ENCODE measurements around the gene CSF1.
"Not testable (repeated sequence)": the region's sequence is repeated elsewhere in the genome, so short reads cannot be mapped to it uniquely, and the experiment has no call there.

CSF1 gene

DNA sequence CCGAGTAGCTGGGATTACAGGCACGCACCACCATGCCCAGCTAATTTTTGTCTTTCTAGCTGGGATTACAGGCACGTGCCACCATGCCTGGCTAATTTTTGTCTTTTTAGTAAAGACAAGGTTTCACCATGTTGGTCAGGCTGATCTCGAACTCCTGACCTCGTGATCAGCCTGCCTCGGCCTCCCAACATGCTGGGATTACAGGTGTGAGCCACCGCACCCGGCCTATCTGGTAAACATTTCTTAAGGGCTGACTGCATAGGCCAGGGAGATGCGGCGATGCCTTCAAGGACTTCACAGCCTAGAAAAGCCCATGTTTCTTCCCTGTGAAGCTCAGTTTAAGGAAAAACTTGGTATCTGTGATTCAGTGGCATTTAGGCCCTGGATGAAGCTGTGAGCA, 9.7 kb downstream of the CSF1 start:
- DNase-seq: not testable (repeated sequence)

DNA sequence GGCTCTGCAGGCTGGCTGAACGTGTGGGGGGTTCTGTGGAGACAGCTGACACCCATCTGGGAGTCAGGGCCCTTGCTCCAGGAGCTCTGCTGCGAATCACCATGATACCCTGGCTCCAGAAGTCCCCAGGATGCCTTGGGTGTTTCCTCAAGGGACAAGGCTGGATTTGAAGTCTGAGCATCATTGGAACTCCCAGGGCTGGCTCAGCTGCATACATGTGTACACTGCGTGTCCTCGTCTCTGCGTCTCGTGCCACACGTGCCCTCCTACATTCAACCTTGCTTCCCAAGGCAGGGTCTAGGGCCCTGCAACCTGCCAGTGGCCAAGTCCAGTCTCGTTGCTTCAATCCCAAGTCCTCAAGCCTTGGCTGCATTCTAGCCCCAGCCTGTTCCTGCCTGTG, 11.7 kb downstream of the CSF1 start:
- no peak for DNase-seq

DNA sequence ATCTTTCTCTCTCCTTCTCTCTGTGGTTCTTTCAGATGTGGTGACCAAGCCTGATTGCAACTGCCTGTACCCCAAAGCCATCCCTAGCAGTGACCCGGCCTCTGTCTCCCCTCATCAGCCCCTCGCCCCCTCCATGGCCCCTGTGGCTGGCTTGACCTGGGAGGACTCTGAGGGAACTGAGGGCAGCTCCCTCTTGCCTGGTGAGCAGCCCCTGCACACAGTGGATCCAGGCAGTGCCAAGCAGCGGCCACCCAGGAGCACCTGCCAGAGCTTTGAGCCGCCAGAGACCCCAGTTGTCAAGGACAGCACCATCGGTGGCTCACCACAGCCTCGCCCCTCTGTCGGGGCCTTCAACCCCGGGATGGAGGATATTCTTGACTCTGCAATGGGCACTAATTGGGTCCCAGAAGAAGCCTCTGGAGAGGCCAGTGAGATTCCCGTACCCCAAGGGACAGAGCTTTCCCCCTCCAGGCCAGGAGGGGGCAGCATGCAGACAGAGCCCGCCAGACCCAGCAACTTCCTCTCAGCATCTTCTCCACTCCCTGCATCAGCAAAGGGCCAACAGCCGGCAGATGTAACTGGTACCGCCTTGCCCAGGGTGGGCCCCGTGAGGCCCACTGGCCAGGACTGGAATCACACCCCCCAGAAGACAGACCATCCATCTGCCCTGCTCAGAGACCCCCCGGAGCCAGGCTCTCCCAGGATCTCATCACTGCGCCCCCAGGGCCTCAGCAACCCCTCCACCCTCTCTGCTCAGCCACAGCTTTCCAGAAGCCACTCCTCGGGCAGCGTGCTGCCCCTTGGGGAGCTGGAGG, 12.7 kb downstream of the CSF1 start:
- DNase-seq: no peak

DNA sequence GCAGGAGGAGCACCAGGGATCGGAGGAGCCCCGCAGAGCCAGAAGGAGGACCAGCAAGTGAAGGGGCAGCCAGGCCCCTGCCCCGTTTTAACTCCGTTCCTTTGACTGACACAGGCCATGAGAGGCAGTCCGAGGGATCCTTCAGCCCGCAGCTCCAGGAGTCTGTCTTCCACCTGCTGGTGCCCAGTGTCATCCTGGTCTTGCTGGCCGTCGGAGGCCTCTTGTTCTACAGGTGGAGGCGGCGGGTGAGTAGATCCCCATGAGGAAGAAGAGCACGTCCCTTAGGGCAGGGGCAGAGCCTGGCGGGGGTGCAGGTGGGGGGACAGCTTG, 13.3 kb downstream of the CSF1 start:
- DNase-seq: no peak

DNA sequence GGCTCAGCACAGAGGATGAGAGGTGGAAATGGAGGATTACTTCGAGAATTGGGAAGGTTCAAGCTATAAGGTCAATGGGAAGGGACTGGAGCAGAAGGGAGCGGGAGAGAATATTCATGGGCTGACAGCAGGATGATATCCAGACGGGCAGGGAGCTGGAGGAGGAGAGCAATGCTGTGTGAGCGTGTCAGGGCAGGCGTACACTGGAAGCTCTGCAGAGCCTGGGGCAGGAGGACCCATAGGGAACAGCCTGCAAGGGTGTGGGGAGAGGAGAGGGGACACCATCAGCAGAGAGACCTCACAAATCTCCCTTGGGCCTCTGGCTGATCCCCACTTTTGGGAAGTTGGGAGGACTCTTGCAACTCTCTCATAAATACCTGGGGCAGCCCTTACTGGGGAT, 13.7 kb downstream of the CSF1 start:
- no peak for DNase-seq

DNA sequence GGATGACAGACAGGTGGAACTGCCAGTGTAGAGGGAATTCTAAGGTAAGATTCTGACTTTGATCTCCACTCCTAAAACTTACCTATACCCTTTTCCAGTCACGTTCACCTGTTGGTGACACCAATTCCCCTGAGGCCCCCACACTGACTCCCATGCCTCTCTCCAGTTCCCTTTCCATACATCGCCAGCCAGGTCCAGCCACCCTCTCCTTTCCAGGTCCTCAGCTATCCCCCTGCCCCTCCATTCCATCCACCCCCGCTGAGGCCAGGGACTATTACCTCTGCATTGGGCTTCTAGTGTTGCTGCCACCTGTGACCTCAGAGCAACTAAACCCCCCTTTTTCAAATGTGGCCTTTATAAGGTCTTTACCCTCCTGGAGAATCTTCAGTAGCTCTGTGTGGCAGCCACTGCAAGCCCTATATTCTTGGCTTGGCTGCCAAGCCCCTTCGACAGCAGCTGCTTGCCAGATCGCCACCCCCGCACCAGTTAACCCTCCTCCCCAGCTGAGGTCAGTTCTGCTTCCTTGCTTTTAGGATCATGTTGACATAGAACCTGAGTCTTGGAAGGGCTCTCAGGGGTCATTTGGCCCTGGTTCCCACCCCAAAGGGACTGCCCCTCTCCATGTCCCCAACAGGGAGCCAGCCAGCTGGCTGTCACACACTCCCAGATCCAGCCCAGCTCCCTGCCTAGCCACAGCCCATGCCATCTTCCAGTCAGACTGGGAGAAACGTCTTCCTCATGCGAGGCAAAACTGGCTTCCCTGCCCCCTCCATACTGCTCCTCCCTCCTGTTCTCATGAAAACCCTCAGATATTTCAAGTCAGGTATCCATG, 14.7 kb downstream of the CSF1 start:
- no peak for DNase-seq

DNA sequence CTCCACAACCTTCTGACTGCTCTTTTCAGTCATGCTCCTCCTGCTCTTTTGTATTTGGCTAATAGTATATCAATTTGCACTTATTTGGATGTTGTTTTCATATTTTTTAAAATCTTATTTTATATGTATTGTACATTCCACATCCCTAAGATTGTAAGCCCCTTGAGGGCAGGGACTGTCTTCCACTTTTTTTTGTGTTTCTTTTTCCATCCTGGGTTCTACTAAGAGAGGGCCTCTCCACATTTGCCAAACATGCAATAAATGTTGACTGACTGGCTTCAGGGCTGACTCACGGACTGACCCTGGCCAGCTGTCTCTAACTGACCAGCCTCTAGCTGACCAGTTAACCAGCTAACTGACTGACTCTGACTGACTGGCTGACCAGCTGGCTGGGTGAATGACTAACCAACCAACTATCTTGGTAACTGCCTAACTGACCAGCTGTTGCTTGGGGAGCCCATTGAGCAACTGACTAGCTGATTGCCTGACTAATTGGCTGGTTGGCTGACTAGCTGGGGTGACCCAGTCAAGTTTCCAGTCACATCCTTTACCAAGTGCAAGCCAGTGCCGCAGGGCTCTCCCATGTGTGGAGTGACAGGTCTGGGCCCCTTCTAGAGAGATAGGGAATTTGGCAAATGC, 16.1 kb downstream of the CSF1 start:
- DNase-seq: no peak

DNA sequence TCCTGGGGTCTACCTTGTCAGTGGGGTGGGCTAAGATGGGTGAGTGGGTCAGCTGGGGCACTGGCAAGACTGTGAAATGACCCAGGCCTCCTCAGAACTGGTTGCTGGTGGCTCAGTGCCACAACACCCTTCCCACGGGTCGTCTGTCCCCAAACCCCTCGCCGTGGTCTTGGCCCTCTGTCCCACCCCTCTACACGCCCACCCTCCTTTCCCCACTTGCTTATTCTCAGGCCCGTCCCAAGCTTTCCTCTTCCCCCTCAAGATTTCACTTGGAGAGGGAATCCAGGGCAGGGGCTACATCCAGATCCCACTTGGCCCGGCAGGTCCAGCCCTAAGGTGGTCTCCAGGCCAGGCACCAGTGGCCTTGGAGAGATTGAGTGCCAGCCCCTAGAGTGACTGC, 16.7 kb downstream of the CSF1 start:
- DNase-seq: no peak

DNA sequence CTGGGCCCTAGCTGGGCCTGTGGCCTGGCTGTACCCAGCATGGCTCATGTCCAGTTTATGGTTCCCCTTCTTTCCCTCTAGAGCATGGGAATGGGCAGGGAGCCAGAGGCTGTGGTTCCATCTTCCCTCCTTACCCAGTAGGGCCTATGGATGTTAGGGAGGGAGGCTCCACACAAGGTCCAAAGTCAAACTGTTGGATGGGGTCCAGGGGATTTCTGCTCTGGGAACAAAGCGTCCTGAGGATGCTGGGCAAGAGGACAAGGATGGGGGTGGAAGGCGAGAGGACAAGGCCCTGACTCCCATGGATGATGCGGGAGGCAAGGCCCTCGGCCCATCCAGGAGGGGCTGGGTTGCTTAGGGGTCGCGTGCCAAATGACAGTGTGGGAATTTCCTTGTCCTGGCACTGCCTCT, 17.3 kb downstream of the CSF1 start:
- DNase-seq: no peak

DNA sequence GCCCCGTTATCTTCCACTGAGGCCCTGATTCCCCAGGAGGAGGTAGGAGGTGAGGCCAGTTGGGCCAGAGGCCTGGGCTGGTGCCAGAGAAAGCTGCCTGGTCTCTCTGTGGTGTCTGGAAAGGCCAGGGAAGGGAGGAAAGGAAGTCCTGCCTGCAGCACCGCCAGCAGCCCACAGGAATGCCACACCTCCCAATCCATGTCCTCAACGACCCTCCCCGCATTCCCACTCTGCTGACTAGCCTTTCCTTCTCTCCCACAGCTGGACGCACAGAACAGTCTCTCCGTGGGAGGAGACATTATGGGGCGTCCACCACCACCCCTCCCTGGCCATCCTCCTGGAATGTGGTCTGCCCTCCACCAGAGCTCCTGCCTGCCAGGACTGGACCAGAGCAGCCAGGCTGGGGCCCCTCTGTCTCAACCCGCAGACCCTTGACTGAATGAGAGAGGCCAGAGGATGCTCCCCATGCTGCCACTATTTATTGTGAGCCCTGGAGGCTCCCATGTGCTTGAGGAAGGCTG, 18.0 kb downstream of the CSF1 start:
- no peak for DNase-seq

DNA sequence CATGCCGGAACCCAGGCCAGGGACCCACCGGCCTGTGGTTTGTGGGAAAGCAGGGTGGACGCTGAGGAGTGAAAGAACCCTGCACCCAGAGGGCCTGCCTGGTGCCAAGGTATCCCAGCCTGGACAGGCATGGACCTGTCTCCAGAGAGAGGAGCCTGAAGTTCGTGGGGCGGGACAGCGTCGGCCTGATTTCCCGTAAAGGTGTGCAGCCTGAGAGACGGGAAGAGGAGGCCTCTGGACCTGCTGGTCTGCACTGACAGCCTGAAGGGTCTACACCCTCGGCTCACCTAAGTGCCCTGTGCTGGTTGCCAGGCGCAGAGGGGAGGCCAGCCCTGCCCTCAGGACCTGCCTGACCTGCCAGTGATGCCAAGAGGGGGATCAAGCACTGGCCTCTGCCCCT, 18.5 kb downstream of the CSF1 start:
- DNase-seq: no peak

DNA sequence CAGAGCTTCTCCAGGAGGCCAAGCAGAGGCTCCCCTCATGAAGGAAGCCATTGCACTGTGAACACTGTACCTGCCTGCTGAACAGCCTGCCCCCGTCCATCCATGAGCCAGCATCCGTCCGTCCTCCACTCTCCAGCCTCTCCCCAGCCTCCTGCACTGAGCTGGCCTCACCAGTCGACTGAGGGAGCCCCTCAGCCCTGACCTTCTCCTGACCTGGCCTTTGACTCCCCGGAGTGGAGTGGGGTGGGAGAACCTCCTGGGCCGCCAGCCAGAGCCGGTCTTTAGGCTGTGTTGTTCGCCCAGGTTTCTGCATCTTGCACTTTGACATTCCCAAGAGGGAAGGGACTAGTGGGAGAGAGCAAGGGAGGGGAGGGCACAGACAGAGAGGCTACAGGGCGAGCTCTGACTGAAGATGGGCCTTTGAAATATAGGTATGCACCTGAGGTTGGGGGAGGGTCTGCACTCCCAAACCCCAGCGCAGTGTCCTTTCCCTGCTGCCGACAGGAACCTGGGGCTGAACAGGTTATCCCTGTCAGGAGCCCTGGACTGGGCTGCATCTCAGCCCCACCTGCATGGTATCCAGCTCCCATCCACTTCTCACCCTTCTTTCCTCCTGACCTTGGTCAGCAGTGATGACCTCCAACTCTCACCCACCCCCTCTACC, 19.1 kb downstream of the CSF1 start:
- no peak for DNase-seq

DNA sequence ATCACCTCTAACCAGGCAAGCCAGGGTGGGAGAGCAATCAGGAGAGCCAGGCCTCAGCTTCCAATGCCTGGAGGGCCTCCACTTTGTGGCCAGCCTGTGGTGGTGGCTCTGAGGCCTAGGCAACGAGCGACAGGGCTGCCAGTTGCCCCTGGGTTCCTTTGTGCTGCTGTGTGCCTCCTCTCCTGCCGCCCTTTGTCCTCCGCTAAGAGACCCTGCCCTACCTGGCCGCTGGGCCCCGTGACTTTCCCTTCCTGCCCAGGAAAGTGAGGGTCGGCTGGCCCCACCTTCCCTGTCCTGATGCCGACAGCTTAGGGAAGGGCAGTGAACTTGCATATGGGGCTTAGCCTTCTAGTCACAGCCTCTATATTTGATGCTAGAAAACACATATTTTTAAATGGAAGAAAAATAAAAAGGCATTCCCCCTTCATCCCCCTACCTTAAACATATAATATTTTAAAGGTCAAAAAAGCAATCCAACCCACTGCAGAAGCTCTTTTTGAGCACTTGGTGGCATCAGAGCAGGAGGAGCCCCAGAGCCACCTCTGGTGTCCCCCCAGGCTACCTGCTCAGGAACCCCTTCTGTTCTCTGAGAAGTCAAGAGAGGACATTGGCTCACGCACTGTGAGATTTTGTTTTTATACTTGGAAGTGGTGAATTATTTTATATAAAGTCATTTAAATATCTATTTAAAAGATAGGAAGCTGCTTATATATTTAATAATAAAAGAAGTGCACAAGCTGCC, 19.8 kb downstream of the CSF1 start:
- no peak for DNase-seq

DNA sequence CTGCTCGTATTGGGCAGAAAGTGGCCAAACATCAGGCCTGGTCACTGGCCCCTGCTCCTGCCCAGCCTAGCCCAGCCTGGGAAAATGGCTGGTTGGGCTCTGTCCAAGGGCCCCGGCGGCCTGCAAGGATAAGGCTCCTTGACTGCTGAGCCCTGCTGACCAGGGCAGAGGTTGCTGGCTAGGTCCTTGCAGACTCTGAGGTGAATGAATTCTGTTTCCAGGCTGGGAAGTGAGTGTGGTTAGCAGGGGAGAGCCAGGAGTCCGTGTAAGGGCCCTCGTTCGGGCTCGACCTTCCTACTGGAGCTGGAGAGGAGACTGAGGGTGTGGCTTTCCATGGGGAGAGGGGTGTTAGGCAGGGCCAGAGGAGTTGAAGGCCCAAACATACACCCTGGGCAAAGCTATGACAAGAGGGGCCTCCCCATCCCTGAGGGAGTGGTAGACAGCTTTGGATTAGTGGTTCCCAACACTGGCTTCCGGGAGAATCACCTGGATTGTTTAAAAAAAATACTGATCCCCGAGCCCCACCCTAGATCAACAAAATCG, 20.6 kb downstream of the CSF1 start:
- no peak for DNase-seq

DNA sequence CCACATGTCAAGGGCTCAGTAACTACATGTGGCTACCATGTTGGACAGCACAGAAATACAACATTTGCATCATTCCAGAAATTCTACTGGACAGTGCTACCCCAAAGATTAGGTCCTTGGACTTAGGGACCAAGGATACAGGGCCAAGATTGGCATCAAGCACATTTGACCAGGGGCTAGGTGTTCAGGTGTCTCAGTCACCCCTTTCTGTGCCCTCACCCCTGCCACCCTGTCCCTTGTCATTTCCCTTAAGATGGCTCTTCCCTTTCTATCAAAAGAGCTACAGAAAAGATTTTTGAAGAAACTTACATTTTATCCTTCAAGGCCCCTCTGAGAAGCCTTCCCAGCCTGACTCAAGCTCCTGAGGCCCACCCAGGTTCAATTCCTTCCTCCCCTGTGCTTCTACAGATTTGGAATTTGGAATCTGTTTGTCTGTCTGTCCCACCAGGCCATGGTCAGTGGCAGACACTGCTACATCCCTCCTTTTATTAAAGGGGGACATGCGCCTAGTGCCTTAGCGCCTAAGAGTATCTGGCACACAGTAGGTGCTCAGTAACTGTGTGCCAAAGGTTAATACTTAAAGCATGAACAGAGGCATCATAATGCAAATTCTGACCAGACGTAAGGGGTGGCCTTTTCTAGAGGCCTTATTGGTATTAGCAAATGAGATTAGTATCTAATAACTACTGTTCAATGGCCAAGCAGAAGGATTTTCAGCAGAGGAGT, 21.4 kb downstream of the CSF1 start:
- no peak for DNase-seq

DNA sequence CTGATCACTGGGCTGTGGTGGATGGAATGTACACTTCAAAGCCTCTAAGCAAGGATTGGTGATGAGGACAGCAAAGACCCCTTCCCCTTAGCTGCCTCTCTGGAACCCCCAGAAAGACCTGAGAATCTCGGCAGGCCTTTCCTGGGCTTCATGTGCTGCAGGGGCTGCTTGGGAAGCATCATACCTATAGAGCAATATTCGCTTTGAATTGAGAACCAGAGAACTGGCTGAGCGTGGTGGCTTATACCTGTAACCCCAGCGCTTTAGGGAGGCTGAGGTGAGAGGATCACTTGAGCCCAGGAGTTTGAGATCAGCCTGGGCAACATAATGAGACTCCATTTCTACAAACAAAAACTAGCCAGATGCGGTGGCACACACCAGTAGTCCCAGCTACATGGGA, 22.0 kb downstream of the CSF1 start:
- no peak for DNase-seq

DNA sequence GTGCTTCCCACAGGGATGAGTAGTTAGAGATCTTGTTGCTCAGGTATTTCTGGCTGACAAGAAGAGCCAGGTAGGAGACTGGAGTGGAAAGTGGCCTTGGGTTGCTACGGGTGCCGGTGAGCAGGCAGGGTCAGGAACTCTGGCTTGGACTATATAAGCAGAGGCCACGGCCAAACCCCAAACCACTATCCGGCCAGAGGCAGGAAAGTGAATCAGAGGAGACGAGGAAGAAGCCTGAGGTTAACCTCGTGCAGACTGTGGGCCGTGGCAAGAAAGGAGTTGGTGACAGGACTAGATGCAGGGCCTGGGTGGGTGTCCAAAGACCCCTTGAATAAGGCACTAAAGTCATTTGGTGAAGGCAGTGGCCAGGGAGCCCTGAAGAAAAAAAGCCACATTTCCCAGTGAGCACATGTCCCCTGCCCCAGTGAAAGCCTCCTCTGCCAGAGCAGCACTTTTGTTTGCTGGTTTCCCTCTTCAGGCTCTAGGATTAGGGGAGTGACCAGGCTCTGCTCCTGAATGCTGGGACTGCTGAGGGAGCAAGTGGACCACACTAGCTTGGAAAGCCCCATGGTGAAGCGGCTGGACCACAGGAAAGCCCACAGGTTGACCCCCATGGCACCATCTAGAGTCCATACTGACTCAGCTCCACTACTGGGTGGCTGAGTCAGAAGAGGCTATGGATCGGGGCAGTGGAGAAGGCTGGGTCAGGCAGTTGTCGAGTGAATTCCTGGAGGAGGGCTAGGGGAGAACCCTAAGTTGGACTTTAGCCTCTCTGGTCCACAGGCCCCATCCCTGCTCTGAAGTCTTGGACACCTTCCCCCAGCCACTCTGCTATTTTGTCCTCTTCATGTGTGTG, 23.4 kb downstream of the CSF1 start:
- no peak for DNase-seq

DNA sequence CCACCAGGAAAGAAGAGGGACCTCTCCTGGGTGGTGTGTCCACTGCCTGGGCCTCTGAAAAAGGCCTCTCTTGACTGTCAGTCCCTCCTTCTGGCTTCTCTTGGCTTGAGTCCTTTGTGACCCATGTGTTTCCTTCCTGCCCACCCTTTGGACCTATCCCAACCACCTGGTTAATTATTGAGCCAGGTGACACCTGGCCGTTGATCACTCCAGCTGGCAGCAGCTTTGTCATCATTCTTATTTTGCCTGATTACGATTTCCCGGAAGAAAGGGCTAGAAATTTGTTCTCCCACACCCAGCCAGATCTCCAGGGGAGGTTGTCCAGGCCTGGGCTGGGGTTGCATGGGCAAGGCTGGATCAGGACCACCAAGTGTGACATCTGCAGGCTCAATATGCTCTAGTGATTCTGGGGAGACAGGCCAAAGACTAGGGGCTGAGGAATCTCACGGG, 24.8 kb downstream of the CSF1 start:
- DNase-seq: no peak

DNA sequence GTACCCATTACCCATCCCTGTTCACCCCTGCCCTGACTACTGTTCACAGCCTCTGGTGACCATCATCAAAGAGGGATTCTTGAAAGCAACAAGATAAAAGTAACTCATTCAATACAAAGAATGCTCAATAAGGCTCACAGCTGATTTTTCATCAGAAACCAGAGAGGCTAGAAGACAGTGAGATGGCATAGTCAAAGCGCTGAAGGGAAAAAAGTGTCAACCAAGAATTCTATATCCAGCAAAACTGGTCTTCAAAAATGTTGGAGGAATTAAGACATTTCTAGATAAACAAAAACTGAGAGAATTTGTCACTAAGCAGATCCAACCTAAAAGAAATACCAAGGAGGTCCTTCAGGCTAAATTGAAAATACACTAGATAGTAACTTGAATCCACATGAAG, 27.1 kb downstream of the CSF1 start:
- DNase-seq: no peak

DNA sequence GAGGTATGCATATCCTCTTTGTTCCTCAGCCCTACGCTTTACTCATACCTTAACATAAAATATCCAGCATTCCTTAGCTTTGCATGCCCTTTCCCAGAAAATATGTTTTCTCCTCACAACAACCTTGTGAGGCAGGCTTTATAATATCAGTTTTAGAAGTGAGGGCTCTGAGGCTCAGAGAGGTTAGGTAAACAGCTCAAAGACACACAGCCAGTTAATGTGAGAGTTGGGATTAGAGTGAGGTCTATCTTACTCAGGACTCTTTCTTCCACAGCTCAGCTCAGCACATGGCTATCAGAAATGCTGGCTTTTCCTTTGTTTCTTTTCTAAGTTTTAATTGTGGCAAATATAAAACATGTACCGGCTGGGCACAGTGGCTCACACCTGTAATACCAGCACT, 27.9 kb downstream of the CSF1 start:
- DNase-seq: no peak
